ENCODE measurements around the gene AP1M1.

The AP1M1 gene

GRCh38 chr19:16232127-16232526 lies 34.4 kb downstream of the AP1M1 start:
- DNase-seq (ENCODE audit: low read depth) = no peak

GRCh38 chr19:16232568-16232967 lies 34.9 kb downstream of the AP1M1 start:
- DNase-seq (ENCODE audit: low read depth) = no peak

GRCh38 chr19:16233081-16233776 lies 35.5 kb downstream of the AP1M1 start:
- no peak for DNase-seq (ENCODE audit: low read depth)

- no peak for DNase-seq (ENCODE audit: low read depth)
Observed at GRCh38 chr19:16233836-16234551, 36.3 kb downstream of the AP1M1 start.

- no peak for DNase-seq (ENCODE audit: low read depth)
Observed at GRCh38 chr19:16234552-16235445, 37.1 kb downstream of the AP1M1 start.

GRCh38 chr19:16235811-16236652 lies 38.3 kb downstream of the AP1M1 start:
- DNase-seq (ENCODE audit: low read depth) = no peak

- no peak for DNase-seq (ENCODE audit: low read depth)
Observed at GRCh38 chr19:16244091-16244490, 46.4 kb downstream of the AP1M1 start.

- peak; percentile 20 for DNase-seq (ENCODE audit: low read depth)
Observed at GRCh38 chr19:16247353-16248182, 49.9 kb downstream of the AP1M1 start.

- DNase-seq (ENCODE audit: low read depth) = no peak
Observed at GRCh38 chr19:16248380-16249023, 50.8 kb downstream of the AP1M1 start.

GRCh38 chr19:16249826-16250404 lies 52.2 kb downstream of the AP1M1 start:
- DNase-seq (ENCODE audit: low read depth) = peak; percentile 2

- no peak for DNase-seq (ENCODE audit: low read depth)
Observed at GRCh38 chr19:16252459-16253205, 54.9 kb downstream of the AP1M1 start.

GRCh38 chr19:16254851-16255408 lies 57.2 kb downstream of the AP1M1 start:
- DNase-seq (ENCODE audit: low read depth) = no peak

- no peak for DNase-seq (ENCODE audit: low read depth)
Observed at GRCh38 chr19:16257509-16258002, 59.8 kb downstream of the AP1M1 start.

- no peak for DNase-seq (ENCODE audit: low read depth)
Observed at GRCh38 chr19:16258440-16258903, 60.8 kb downstream of the AP1M1 start.

GRCh38 chr19:16259385-16260159 lies 61.9 kb downstream of the AP1M1 start:
- no peak for DNase-seq (ENCODE audit: low read depth)

GRCh38 chr19:16260160-16260811 lies 62.6 kb downstream of the AP1M1 start:
- no peak for DNase-seq (ENCODE audit: low read depth)

- no peak for DNase-seq (ENCODE audit: low read depth)
Observed at GRCh38 chr19:16260812-16261161, 63.1 kb downstream of the AP1M1 start.
